Fibroblast of villous mesenchyme (primary cell): Measurements from ENCODE around the gene CWC15. TPM values are rescaled to one million over a fixed set of nuclear protein-coding genes. Genes with fewer than 3 reads are reported as not detected.
"Not testable (repeated sequence)": the region's sequence is repeated elsewhere in the genome, so short reads cannot be mapped to it uniquely, and the experiment has no call there.

Experiments used
- DNase-seq: peaks from one replicate; pipeline ENCODE4 v3.0.0-alpha.2; 2010; ENCODE audit warnings: low read depth
- H3K4me3 ChIP-seq: 2 replicates; pipeline ENCODE4 v1.5.1; 2011; ENCODE audit warnings: low read depth, mild to moderate bottlenecking, low read length
- total RNA-seq: library from RNA; depleted of rRNA; stranded (reverse); fragments of >200 nt; gene quantifications from 2 replicates; pipeline ENCODE4 v1.2.3, GENCODE V29; 2012
- TF ChIP-seq, protein P1 (sequence below): IDR thresholded peaks from 2 replicates; pipeline ENCODE4 v1.5.1; 2012; ENCODE audit warnings: low read depth, mild to moderate bottlenecking, low read length; ENCODE audit not compliant: insufficient read depth

CWC15 gene
- 30.6 and 35.0 TPM in 2 replicates for total RNA-seq

DNA sequence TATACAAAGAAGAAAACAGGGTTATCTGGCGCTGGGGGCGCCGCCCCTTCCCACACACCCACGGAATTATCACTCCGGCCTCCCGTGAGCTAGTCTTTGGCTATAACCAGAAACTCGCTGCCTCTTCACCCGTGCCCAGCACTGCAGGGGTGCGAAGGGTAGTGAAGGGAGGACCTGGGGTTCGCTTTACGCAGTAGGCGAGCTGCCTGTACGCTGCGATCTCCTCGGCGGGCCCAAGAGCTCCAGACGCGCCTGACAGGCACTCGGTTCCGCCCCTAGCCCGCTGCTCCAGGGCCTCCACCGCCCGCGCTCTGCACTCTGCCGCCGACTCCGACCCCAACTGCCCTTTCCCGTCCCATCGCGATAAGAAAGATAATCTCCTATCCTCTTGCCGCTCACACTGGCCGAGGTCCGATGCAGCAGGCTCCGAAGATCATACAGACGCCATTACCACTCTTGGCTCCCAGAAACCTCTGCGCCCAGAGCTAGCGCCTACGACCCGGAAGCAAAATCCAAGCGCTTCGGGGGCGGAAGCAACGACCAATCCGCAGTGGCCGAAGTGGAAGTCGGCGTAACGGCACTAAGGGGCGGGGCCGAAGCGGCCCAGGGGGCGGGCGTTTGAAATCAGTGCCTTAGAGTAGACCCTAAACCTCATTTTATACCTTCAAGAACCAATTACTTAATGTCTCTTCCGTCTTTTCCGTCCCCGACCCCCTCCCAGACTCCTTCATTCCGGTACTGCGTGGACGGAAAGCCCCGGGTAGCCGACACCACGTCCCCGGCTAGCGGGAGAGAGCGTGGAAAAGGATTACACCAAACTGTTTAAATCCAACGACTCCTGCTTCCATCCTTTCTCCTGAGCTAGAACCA, at the start of gene CWC15, which contains the start of gene KDM4D:
TSS of gene CWC15 (minus strand) at position 458 of the 870 bp plus-strand sequence. CDS start 1,371 bp downstream, outside the sequence.
TSS of gene KDM4D (plus strand) at position 611 of the 870 bp plus-strand sequence. CDS start 23,664 bp downstream, outside the sequence.
- H3K4me3 ChIP-seq, result peak within 1 kb of the TSS; percentile 89

DNA sequence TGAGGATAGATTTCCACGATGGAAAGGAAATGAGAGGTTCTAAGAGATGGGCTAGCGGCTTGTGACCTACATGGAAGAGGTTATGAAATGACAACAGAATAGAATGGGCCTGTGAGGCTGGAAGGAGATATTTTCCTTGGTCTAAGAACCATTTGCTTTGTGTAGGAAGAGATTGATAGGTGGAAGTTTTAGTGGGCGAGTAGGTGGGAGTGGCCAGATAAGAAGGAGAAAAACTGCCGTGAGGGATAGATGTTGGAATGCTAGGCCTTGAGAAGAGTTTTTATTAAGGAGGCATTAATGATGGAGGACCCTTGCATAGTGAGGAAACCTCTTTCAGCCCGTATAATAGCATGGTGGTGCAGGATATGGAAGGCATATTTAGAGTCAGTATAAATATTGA, 48.1 kb upstream of the CWC15 start:
- not testable (repeated sequence) for DNase-seq, H3K4me3 ChIP-seq

More for the DNA sequence above, at the start of gene CWC15, which contains the start of gene KDM4D:
- TF ChIP-seq, protein P1, sequence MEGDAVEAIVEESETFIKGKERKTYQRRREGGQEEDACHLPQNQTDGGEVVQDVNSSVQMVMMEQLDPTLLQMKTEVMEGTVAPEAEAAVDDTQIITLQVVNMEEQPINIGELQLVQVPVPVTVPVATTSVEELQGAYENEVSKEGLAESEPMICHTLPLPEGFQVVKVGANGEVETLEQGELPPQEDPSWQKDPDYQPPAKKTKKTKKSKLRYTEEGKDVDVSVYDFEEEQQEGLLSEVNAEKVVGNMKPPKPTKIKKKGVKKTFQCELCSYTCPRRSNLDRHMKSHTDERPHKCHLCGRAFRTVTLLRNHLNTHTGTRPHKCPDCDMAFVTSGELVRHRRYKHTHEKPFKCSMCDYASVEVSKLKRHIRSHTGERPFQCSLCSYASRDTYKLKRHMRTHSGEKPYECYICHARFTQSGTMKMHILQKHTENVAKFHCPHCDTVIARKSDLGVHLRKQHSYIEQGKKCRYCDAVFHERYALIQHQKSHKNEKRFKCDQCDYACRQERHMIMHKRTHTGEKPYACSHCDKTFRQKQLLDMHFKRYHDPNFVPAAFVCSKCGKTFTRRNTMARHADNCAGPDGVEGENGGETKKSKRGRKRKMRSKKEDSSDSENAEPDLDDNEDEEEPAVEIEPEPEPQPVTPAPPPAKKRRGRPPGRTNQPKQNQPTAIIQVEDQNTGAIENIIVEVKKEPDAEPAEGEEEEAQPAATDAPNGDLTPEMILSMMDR, result no peak
- DNase-seq, result peak; percentile 92

DNA sequence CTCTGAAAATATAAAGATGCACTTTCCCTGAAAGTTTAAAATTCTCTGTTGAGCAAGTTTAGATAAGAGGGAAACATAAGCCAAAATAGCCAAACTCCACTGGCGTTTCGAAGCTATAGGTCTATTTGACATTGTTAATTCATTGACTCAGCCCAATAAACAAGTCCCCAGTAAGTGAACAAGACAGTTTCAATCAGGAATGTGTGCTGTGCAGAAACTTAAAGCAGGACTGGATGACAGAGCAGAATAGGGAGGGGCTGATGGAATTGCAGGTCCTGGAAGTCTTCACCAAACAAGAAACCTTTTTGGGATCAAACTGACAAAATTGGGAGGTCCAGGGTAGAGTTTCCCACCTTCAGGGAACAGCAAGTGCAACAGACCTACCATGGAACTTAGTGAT, 42.8 kb upstream of the CWC15 start:
- TF ChIP-seq, protein P1, result no peak
- DNase-seq, result no peak
- H3K4me3 ChIP-seq, result no peak overlapping the region

DNA sequence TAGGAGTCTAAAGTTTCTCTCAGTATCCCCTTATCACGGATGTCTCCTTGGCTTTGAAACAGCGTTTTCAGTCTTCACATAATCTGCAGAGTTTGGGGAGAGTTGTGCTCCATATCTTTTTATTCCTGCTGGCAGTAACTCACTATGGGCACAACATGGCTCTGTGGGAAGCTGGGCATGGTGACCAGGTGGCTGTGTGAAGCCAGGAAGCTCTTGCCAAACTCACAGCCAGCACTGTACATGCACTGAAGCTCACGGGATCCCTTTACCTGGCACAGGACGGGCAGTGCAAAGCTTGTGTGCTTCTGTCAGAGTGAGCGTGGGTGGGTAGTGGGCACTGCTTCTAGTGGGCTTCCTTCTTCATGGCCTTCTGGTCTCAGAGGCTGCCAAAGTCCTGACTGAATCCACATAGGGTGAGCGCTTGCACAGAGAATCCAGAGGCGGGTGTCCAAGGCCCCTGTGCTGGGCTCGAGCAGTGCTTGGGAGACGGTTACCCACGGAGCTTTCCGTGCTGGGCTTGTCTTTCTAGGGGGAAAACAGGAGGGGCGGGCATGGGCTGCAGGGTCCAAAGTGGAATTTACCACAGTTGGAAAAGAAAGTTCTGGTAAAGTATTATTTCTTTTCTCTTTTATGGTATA, 40.9 kb upstream of the CWC15 start:
- H3K4me3 ChIP-seq, result no peak overlapping the region
- TF ChIP-seq, protein P1, result no peak
- no peak for DNase-seq

DNA sequence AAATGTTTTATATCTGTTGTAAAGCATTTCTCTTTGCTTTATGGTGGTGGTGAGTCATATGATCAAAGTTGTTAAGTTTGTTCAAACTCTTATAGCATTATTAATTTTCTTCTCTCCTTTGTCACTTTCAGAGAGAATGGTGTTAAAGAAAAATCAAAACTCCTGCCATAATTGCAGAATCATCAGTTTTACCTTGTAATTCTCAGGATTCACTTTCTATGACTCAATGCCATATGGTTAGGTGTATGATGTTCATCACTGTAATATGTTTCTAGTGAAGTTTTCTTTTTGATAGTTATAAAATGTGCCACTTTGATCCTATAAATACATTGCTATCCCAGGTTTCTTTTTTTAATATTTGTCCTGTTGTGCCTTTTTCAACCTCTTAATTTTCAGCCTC, 38.0 kb upstream of the CWC15 start:
- TF ChIP-seq, protein P1, result no peak
- no peak overlapping the region for H3K4me3 ChIP-seq
- DNase-seq, result no peak

DNA sequence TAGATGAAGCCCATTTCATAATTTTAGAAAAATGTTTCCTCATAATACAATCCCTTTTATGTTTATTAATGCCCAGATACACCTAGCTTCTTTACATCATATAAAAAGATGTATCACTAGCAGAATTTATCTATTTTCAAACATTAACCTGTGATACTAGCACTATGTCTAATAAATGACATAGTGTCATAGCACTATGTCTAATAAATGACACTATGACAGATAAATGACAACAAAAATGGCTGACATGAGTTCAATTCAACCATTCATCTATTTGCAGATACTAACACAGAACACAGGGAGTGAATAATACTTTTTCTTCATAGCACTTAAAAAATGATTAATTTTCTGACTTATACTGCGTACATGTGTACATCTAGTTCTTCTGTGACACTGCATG, 32.3 kb upstream of the CWC15 start:
- H3K4me3 ChIP-seq, result no peak overlapping the region
- DNase-seq, result no peak
- TF ChIP-seq, protein P1, result no peak

DNA sequence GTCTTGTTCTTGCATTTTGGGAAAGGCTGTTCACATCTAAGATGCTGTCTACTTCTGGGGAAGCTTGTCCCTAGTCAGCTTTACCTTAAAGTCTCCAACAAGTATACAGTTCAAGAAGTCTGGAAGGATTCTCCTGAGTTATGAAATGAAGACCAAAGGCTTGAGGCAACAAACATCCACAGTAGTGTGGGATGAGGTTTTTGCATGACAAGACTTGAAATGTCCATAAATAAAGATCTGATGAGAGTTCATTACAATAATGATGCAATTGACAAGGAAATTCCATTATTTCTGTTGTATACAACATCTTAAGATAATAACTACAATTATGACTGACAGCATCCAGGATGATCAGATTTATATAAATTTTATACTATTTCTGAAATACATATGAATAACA, 30.4 kb upstream of the CWC15 start:
- DNase-seq, result no peak

More for the DNA sequence above, 30.4 kb upstream of the CWC15 start:
- TF ChIP-seq, protein P1, result no peak
- no peak overlapping the region for H3K4me3 ChIP-seq
